ENCODE measurements around the gene ATP2B2.

Gene ATP2B2

DNA sequence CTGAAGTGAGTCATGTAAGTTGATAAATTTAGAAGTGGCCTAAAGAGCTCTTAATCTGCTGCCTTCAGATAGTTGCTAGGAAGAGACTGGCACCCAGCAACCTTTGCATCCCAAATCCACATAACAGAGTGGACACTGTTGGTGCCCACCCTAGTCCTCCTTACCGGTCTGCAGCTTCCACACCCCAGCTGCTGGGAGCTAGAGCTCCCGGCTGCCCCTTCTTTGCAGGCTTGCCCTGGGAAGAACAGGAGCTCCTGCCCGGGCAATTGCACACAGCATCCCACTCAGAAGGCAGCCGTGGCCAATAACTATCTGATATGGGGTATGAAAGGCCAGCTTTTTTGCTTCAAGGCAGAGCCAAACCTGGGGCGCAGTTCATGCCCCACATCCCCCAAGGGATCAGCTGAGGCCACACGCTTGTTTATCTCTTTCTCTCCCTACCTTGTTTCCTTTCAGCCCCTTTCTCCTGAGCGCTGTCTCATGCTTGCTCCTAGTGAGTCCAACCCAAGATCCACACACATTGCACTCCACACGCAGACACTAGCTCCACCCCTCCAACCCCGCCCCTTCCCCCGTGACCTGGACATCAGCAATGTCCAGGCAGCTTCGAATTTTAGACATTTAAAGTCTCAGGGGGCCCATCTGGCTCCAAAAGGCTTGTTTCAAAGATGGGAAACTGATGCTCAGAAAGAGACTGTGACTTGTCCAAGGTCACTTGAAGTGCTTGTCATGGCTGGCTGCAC lies 9.1 kb downstream of the ATP2B2 start:
- Histone ChIP-seq H3K36me3 (ENCODE audit: control insufficient read depth, insufficient read depth, low read length) (no peaks in the 10 kb centered on the region), H3K9me3 (ENCODE audit: control insufficient read depth, low read length) (no peaks in the 10 kb centered on the region), H3K4me3 (ENCODE audit: insufficient read depth, low read depth, low read length, poor library complexity, severe bottlenecking) (no peak overlapping the region), H3K4me1 (ENCODE audit: control insufficient read depth, insufficient read depth, low read length, poor library complexity, severe bottlenecking) (no peaks in the 10 kb centered on the region), H3K27me3 (replicated peaks; ENCODE audit: control insufficient read depth, insufficient read depth, low read length, poor library complexity, severe bottlenecking) (no peaks in the 10 kb centered on the region), H3K27ac (ENCODE audit: insufficient read depth, low read length, poor library complexity, severe bottlenecking) (no peak overlapping the region)
- no peak for DNase-seq

DNA sequence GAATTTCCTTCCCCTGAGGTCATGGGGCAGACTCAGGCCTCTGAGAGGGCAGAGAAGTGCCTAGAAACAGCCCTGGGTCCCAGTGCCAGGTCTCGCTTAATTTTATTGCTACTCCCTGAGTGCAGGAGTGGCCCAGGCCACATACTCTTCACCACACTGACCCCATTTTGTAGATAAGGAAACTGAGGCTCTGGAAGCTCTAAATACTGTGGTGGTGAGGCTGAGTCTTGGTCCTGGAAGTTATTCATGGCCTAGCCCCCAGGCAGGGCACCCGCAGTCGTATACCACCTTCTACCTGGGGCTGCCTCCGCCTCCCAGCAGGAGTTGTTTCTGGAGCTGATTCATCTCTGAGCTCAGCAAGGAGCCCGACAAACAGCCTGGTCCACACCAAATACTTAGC lies 9.8 kb downstream of the ATP2B2 start:
- no peaks in the 10 kb centered on the region for H3K4me1 ChIP-seq (ENCODE audit: control insufficient read depth, insufficient read depth, low read length, poor library complexity, severe bottlenecking)
- H3K27me3 ChIP-seq (replicated peaks; ENCODE audit: control insufficient read depth, insufficient read depth, low read length, poor library complexity, severe bottlenecking): no peaks in the 10 kb centered on the region
- no peak overlapping the region for H3K27ac ChIP-seq (ENCODE audit: insufficient read depth, low read length, poor library complexity, severe bottlenecking)
- no peak overlapping the region for H3K4me3 ChIP-seq (ENCODE audit: insufficient read depth, low read depth, low read length, poor library complexity, severe bottlenecking)
- no peaks in the 10 kb centered on the region for H3K9me3 ChIP-seq (ENCODE audit: control insufficient read depth, low read length)
- DNase-seq: no peak
- H3K36me3 ChIP-seq (ENCODE audit: control insufficient read depth, insufficient read depth, low read length): no peaks in the 10 kb centered on the region

DNA sequence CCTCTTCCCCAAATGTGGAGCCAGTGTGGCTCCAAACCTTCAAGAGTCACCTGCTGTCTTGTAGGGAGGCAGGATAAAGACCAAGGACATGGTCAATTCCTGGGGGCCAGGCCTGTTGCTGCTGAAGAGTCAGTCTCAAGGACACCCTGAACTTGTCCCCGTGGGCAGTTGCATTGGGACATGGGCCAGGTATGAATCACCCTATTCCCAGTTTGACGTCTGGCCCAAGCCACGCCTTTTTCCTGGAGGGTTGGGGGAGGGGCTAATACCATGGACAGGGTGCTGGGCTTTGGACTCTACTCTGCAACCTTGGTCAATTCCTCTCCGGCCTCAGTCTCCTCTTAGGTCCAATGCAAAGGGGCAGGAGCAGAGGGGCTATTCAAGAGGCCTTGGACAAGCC lies 10.4 kb downstream of the ATP2B2 start:
- no peak for DNase-seq
- H3K27me3 ChIP-seq (replicated peaks; ENCODE audit: control insufficient read depth, insufficient read depth, low read length, poor library complexity, severe bottlenecking): no peaks in the 10 kb centered on the region
- H3K4me1 ChIP-seq (ENCODE audit: control insufficient read depth, insufficient read depth, low read length, poor library complexity, severe bottlenecking): no peaks in the 10 kb centered on the region
- H3K4me3 ChIP-seq (ENCODE audit: insufficient read depth, low read depth, low read length, poor library complexity, severe bottlenecking): no peak overlapping the region
- no peaks in the 10 kb centered on the region for H3K36me3 ChIP-seq (ENCODE audit: control insufficient read depth, insufficient read depth, low read length)
- no peaks in the 10 kb centered on the region for H3K9me3 ChIP-seq (ENCODE audit: control insufficient read depth, low read length)
- H3K27ac ChIP-seq (ENCODE audit: insufficient read depth, low read length, poor library complexity, severe bottlenecking): no peak overlapping the region

DNA sequence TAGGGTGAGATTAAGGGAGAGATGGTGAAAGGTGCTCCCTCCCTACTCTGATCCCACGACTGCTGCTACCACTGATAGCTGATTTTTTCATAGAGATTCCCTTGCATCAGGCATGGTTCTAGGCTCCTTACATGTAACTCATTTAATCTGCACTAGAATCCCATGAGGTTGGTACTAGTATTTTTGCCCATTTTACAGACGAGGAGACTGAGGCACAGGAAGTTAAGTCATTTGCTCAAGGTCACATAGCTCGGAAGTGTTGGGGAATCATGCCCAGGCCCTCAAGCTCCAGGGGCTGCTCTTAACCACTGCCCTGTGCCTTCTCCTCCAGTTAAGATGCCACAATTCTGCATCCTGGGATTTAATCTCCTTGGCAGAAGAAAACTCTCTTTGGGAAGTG lies 11.2 kb downstream of the ATP2B2 start:
- no peaks in the 10 kb centered on the region for H3K9me3 ChIP-seq (ENCODE audit: control insufficient read depth, low read length)
- DNase-seq: no peak
- H3K27me3 ChIP-seq (replicated peaks; ENCODE audit: control insufficient read depth, insufficient read depth, low read length, poor library complexity, severe bottlenecking): no peaks in the 10 kb centered on the region
- H3K4me3 ChIP-seq (ENCODE audit: insufficient read depth, low read depth, low read length, poor library complexity, severe bottlenecking): no peak overlapping the region
- H3K27ac ChIP-seq (ENCODE audit: insufficient read depth, low read length, poor library complexity, severe bottlenecking): no peak overlapping the region
- H3K36me3 ChIP-seq (ENCODE audit: control insufficient read depth, insufficient read depth, low read length): no peaks in the 10 kb centered on the region
- H3K4me1 ChIP-seq (ENCODE audit: control insufficient read depth, insufficient read depth, low read length, poor library complexity, severe bottlenecking): no peaks in the 10 kb centered on the region

DNA sequence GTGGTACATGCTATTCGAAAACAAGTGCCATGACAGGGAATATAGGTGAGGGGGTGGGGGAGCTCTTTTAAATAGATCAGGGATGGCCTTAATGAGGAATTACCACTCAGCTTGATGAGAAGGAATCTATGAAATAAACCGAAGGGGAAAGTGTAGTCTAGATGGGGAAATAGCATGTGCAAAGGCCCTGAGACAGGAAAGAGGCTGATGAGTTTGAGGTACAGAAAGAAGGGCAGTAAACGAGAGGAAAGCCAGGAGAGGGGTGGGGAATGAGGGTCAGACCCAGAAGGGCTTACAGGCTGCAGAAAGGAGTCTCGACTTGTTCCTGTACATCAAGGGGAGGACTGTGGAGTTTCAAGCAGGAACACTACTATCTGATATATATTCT lies 12.2 kb downstream of the ATP2B2 start:
- Histone ChIP-seq H3K27ac (ENCODE audit: insufficient read depth, low read length, poor library complexity, severe bottlenecking) (no peak overlapping the region), H3K4me3 (ENCODE audit: insufficient read depth, low read depth, low read length, poor library complexity, severe bottlenecking) (no peak overlapping the region), H3K9me3 (ENCODE audit: control insufficient read depth, low read length) (no peaks in the 10 kb centered on the region), H3K27me3 (replicated peaks; ENCODE audit: control insufficient read depth, insufficient read depth, low read length, poor library complexity, severe bottlenecking) (no peaks in the 10 kb centered on the region), H3K36me3 (ENCODE audit: control insufficient read depth, insufficient read depth, low read length) (no peaks in the 10 kb centered on the region), H3K4me1 (ENCODE audit: control insufficient read depth, insufficient read depth, low read length, poor library complexity, severe bottlenecking) (no peaks in the 10 kb centered on the region)
- DNase-seq: no peak

DNA sequence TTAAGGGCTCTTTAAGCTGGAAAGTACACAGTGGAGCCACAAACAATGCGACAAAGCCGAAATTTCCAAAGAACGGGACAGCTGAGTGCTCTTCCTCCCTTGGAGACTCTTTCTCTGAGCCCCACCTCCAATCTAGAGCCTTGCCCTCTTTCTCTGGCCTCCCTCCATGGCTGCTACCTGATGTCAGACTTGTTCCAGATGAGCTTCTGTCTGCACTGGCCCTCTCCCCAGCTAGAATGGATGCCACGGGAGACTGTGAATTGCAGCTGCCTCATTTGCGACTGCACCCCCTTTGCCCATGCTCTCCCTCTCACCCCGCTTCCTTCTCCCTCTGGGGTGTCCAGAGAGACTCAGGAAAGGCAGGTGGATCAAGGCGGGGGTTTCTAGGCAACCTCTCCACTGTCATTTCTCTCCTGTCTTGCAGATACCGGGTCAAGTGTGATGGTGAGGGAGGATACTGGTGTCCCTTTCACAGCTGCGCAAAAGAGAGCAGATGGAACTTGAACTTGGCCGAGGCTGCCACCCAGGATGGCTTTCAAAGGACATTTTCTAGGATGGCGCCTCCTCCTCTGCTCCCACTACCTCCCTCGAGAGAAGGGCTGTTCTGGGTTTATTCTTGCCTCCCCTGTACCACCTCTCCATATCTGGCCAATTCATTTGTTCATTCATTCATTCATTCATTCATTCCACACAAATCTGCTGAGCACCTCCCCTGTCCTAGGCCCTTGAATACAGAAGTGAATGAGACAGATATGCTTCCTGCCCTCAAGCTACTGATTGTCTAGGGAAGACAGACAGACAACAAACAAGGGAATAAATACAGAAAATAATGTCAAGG lies 12.8 kb downstream of the ATP2B2 start:
- H3K4me3 ChIP-seq (ENCODE audit: insufficient read depth, low read depth, low read length, poor library complexity, severe bottlenecking): no peak overlapping the region
- H3K27me3 ChIP-seq (replicated peaks; ENCODE audit: control insufficient read depth, insufficient read depth, low read length, poor library complexity, severe bottlenecking): no peaks in the 10 kb centered on the region
- H3K9me3 ChIP-seq (ENCODE audit: control insufficient read depth, low read length): no peaks in the 10 kb centered on the region
- no peaks in the 10 kb centered on the region for H3K36me3 ChIP-seq (ENCODE audit: control insufficient read depth, insufficient read depth, low read length)
- no peaks in the 10 kb centered on the region for H3K4me1 ChIP-seq (ENCODE audit: control insufficient read depth, insufficient read depth, low read length, poor library complexity, severe bottlenecking)
- H3K27ac ChIP-seq (ENCODE audit: insufficient read depth, low read length, poor library complexity, severe bottlenecking): no peak overlapping the region
- no peak for DNase-seq

DNA sequence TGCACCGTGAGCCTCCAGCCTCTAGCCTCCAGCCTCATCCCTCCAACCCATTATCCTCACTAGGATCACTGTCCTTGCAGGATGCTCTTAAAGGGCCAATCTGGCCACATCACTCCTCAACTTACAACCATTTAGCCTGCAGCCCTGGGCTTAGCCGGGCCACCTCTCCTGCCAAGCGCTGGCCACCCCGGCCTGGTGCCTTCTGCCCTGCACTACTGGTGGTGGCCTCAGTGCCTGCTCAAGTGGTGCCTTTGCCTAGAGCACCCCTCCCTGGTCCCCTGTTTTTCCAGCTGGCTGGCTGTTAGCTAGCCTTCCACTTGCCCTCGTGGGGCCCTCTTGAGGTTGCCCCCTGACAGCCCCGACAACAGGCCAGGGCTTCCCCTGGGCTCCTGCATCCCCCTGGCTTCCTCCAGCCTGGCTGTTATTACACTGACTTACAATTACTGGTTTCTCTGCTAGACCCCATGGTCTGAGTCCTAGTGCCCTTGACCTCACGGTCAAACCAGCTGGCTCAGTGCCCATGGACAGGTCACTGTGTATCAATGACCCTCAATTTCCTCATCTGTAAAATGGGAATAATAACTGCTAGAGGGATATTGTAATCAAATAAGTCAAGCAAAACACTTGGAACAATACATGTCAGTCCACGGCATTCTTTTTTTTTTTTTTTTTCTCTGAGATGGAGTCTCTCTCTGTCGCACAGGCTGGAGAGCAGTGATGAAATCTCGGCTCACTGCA lies 15.5 kb downstream of the ATP2B2 start:
- Histone ChIP-seq H3K9me3 (ENCODE audit: control insufficient read depth, low read length) (no peaks in the 10 kb centered on the region), H3K27me3 (replicated peaks; ENCODE audit: control insufficient read depth, insufficient read depth, low read length, poor library complexity, severe bottlenecking) (no peaks in the 10 kb centered on the region), H3K4me3 (ENCODE audit: insufficient read depth, low read depth, low read length, poor library complexity, severe bottlenecking) (no peak overlapping the region), H3K36me3 (ENCODE audit: control insufficient read depth, insufficient read depth, low read length) (no peaks in the 10 kb centered on the region), H3K27ac (ENCODE audit: insufficient read depth, low read length, poor library complexity, severe bottlenecking) (no peak overlapping the region), H3K4me1 (ENCODE audit: control insufficient read depth, insufficient read depth, low read length, poor library complexity, severe bottlenecking) (no peaks in the 10 kb centered on the region)
- DNase-seq: no peak

DNA sequence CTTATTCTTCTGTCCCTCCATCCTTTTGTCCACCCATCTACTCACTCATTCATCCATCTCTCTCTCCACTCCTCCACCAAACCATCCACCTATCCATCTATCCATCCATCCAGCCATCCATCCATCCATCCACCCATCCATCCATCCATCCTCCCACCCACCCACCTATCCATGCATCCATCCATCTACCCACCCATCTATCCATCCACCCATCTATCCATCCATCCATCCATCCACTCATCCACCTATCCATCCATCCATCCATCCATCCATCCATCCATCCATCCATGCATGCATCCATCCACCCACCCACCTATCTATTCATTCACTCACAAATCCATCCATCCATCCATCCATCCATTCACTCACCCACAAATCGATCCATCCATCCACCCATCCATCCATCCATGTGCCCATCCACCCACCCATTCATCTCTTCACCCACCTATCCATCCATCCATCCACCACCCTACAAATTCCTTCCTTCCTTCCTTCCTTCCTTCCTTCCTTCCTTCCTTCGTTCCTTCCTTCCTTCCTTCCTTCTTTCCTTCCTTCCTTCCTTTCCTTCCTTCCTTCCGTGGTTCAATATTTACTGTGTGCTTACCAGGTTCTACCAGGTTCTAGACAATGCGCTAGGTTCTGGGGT lies 17.3 kb downstream of the ATP2B2 start:
- no peak overlapping the region for H3K27ac ChIP-seq (ENCODE audit: insufficient read depth, low read length, poor library complexity, severe bottlenecking)
- H3K4me3 ChIP-seq (ENCODE audit: insufficient read depth, low read depth, low read length, poor library complexity, severe bottlenecking): no peak overlapping the region
- H3K9me3 ChIP-seq (ENCODE audit: control insufficient read depth, low read length): no peaks in the 10 kb centered on the region
- H3K36me3 ChIP-seq (ENCODE audit: control insufficient read depth, insufficient read depth, low read length): no peaks in the 10 kb centered on the region
- H3K27me3 ChIP-seq (replicated peaks; ENCODE audit: control insufficient read depth, insufficient read depth, low read length, poor library complexity, severe bottlenecking): no peaks in the 10 kb centered on the region
- no peaks in the 10 kb centered on the region for H3K4me1 ChIP-seq (ENCODE audit: control insufficient read depth, insufficient read depth, low read length, poor library complexity, severe bottlenecking)
- DNase-seq: no peak

DNA sequence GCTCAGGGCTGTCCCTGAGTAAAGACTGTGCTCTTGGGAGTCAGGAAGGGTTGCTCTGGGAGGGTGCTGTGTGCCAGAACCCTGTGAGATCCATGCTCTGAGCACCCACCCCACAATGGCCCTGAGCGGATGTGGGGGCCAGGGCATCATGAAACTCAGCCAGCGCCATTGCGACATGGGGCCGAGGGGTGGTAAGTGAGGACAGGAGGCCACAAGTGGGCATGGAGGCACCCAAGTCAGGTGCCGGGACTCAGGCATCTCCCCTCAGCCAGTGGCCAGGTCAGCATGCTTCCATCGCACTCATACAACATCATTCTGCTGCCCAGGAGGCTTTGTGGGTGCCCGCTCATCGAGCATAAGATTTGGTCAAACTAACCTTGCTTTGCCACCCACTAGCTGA lies 19.6 kb downstream of the ATP2B2 start:
- H3K9me3 ChIP-seq (ENCODE audit: control insufficient read depth, low read length): no peaks in the 10 kb centered on the region
- H3K27ac ChIP-seq (ENCODE audit: insufficient read depth, low read length, poor library complexity, severe bottlenecking): no peak overlapping the region
- no peaks in the 10 kb centered on the region for H3K36me3 ChIP-seq (ENCODE audit: control insufficient read depth, insufficient read depth, low read length)
- DNase-seq: no peak
- no peaks in the 10 kb centered on the region for H3K27me3 ChIP-seq (replicated peaks; ENCODE audit: control insufficient read depth, insufficient read depth, low read length, poor library complexity, severe bottlenecking)
- no peak overlapping the region for H3K4me3 ChIP-seq (ENCODE audit: insufficient read depth, low read depth, low read length, poor library complexity, severe bottlenecking)
- no peaks in the 10 kb centered on the region for H3K4me1 ChIP-seq (ENCODE audit: control insufficient read depth, insufficient read depth, low read length, poor library complexity, severe bottlenecking)

All from effector memory CD4-positive, alpha-beta T cell (primary cell).